ENCODE measurements around the gene EML6.

The EML6 gene

GRCh38 chr2:54760310-54760709 lies 36.8 kb downstream of the EML6 start:
- no peak for DNase-seq

- DNase-seq: no peak
Measured at GRCh38 chr2:54763636-54764291, 40.3 kb downstream of the EML6 start.

DNA sequence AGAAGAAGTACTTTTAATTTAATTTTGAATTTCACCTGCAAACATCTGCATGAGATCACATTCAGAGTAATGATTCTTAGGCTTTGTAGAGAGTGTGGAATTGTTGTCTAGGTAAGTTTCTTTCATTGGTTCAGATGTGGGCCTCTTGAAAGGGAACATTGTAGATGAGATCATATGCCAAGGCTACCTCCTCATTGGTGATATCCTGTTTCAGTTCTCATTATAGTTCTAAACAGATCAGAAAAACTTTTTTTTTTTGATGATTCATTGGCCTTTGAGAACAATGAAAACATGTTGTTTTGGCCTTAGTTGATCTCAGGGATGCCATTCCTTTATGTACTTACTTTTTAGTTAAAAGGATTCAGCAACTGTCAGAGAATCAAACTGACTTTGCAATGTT lies 44.5 kb downstream of the EML6 start:
- no peak for DNase-seq

DNA sequence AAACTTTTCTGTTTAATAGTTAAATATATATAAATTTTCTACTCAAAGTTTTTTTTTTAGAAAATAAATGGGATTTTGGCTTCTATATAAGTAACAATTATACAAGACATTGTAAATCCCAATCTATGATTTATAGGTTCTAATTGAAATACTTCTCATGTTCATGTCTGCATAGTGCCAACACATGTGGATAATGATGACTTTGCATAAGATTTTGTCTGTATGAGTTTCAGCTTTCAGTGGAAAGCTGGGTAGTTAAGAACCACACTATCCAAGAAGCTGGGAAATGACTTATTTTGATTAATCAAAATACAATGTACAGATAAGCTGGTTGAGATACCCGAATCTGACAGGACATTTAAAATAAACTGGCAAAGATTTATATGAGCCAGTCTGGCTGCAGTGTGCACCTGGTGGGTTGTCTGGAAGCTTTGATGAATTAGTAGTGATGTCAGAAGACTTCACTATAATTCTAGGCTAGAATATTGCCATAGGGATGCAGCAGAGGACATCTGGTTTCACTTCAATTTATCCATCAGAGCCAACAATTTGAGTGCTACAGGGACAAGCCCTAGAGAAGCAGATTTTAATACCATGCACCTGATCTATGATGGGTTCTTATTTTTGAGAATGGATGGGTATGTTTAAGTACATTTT lies 45.4 kb downstream of the EML6 start:
- DNase-seq: no peak

- no peak for DNase-seq
Measured at GRCh38 chr2:54770211-54770610, 46.7 kb downstream of the EML6 start.

DNA sequence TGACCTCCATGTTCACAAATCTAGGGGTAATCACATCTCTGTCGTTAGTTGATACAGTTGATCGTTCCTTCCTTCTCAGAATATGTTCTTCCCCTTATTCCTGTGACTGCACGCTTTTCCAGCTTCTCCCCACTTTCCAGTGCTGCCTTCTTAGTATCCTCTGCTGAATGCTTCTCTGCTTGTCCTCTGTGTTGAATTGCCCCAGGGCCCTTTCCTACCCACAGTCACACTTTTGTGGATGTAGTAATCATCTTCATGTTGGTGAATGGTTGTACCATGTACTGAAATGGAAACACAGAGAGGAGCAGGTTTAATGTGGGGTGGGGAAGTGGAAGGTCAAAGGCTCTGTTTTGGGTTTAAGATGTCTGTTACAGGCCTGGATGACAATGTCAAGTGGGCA lies 47.2 kb downstream of the EML6 start:
- no peak for DNase-seq

DNA sequence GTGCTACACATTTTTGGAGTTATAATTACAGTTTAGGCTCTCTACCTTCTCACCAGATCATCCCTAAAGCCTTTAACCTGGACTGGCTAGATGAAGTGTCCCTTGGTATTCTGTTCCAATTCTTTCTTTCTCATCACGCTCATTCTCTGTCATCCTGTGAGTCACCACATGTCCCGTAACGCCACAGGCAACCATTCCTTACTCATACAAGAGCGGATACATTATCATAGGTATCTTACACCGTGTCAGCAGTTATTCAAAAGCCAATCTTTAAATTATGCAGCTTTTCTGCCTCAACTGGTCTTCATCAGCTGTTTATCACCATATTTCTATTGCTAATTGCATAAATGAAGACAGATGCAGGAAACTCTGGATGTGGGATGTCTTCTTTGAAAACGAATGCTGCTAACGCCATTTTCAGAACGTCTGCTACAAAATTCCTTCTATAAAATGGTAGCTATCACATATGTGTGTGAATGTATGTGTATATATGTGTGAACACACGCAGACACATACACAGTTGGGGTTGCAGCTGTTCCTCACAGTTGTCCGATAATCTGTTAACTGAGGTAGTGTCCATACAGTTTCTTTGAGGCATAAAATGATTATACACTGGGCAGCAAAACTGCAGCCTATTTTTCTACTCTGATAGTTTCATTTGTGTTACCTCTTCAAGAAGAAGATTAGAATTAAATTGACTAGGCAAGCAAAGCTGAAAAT lies 47.9 kb downstream of the EML6 start:
- DNase-seq: no peak

GRCh38 chr2:54772110-54772509 lies 48.6 kb downstream of the EML6 start:
- no peak for DNase-seq

DNA sequence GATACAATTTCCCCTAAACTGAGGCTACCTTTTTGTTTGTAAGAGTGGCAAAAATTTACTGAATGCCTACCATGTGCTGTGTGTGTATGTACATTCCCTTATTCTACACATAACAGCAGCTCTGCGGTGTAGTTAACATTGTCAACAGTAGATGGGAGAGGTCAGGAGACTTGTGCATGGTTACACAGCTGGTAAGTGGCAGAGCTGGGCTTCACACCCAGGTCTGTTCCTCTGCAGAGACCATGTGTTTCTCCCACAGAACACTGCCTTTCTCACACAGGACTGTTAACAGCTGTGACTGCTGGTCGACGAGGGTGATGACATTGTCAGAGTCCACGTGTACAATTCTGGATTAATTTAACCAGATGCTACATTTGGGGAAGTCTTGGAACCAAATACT lies 49.1 kb downstream of the EML6 start:
- DNase-seq: no peak

- no peak for DNase-seq
Measured at GRCh38 chr2:54773233-54773632, 49.8 kb downstream of the EML6 start.

GRCh38 chr2:54773838-54774237 lies 50.4 kb downstream of the EML6 start:
- DNase-seq: no peak

- no peak for DNase-seq
Measured at GRCh38 chr2:54775710-54776109, 52.2 kb downstream of the EML6 start.

GRCh38 chr2:54776494-54776893 lies 53.0 kb downstream of the EML6 start:
- no peak for DNase-seq

GRCh38 chr2:54783349-54783748 lies 59.9 kb downstream of the EML6 start:
- DNase-seq: no peak

DNA sequence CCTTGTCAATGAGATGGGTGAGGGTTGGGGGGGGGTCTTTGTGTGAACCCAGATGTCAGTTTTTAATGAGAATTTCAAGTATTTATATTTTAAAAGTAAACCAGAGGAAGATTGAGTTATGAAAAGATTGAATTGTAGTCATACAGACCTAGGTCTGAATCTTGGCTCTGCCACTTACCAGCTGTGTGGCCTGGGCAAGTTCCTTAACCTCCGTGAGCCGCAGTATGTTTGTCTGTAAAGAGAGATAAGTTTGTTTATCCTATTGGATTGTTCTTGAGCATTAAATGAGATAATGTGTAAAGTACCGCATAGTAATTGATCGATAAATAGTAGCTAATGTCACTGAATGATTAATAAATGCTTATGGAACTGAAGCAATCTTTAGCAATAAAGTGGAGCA lies 63.8 kb downstream of the EML6 start:
- DNase-seq: no peak

- DNase-seq: no peak
Measured at GRCh38 chr2:54787755-54788366, 64.4 kb downstream of the EML6 start.

DNA sequence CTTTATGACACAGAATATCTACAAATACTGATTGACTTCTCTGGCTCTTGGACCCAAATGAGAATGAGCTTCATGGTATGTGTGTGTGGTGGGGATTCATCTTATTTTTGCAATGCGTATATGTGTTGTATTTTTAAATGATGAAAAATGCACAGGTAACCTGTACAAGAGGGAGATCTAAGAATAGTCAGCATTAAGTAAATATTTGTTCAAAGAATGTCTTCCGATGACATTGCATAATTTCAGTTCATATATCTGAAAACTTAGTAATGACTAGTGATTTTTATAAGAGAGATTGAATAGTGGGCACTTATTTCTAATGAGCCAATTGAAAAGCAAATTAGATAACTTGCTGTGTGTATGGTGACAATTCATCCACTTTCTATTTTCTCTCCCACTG lies 66.4 kb downstream of the EML6 start:
- no peak for DNase-seq

GRCh38 chr2:54791831-54792230 lies 68.4 kb downstream of the EML6 start:
- DNase-seq: no peak

GRCh38 chr2:54797307-54797706 lies 73.8 kb downstream of the EML6 start:
- no peak for DNase-seq

GRCh38 chr2:54801352-54801751 lies 77.9 kb downstream of the EML6 start:
- DNase-seq: no peak

GRCh38 chr2:54803783-54804751 lies 80.6 kb downstream of the EML6 start:
- no peak for DNase-seq

GRCh38 chr2:54805255-54805654 lies 81.8 kb downstream of the EML6 start:
- no peak for DNase-seq

DNA sequence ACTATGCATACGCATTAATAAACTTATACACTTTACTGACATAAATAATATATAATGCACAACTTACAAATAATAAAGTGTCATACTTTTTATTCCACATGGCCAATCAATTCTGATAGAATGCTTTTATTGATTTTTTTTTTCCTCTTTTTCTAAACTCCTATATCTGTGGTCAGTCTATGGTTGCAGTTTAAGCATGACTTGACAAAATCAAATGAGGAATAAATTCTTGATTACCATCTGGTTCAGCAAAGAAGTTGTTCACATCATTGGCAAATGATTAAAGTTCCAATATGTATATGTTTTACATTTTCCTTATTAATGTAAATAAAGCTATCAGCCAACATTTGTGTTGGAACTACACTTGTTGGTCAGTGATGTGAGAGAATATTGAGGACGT lies 83.5 kb downstream of the EML6 start:
- DNase-seq: no peak
